NCI-H774 (cell line): ENCODE measurements around the gene ALDOA.

Experiments
- DNase-seq: peaks from one replicate; lab custom pipeline; 2025; lab: John Stamatoyannopoulos, UW

Gene ALDOA

GRCh38 chr16:30041841-30042240 lies 23.7 kb upstream of the ALDOA start:
- DNase-seq = no peak

- no peak for DNase-seq
Observed at GRCh38 chr16:30046178-30046577, 19.4 kb upstream of the ALDOA start.

GRCh38 chr16:30046588-30046987 lies 19.0 kb upstream of the ALDOA start:
- no peak for DNase-seq

DNA sequence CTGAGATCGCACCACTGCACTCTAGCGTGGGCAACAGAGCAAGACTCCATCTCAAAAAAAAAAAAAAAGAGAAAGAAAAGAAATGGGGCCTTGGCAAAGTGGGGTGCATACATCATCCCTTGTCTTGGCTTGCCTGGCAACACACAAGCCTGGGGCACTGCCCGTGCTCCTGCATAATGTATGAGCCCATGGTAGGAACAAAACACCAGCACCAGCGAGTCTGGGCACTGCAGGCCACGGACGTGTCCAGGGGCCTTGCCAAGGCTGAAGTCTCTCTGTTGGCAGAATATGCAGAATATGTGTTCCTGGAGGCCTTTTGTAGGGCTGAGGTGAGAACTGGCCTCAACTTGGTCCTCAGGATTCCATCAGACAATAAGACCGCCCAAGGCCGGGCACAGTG lies 15.7 kb upstream of the ALDOA start:
- no peak for DNase-seq

DNA sequence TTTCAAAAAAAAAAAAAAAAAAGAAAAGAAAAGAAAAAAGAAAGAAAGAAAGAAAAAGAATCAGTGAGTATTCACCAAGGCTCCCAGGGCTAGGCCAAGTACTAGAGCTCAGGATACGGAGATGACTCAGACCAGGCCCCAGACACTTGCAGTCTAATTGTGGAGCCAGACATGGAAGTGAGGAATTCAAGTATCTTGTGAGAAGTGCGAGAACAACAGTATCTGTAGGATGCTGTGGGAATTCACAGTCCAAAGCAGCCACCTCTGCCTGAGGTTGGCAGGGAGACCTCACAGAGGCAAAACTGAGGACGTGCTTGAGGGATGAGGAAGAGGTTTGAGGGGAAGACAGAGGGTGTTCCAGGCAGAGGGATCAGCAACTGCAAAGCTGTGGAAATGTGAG lies 14.0 kb upstream of the ALDOA start:
- no peak for DNase-seq

- DNase-seq = peak; percentile 90
Observed at GRCh38 chr16:30052671-30053372, 12.7 kb upstream of the ALDOA start.

- DNase-seq = no peak
Observed at GRCh38 chr16:30053376-30054015, 12.1 kb upstream of the ALDOA start.

DNA sequence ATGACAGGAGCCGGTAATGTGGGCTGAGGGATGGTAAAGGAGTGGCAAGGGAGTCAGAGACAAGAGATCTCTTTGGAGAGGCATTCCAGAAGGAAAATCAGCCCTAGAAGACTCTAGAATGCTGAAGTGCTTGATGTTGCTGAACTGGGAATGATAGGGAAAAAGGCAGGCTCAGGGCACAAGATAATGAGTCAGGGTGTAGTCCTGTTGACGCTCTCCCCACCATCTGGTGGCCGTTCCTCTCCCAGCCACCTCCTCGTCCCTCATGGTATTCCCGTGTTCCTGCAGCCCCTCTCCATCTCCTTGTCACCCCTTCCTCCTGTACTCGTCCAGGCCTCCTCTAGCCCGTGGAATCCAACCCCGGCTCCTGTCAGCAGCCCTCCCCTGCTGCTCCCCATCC lies 11.1 kb upstream of the ALDOA start:
- no peak for DNase-seq

DNA sequence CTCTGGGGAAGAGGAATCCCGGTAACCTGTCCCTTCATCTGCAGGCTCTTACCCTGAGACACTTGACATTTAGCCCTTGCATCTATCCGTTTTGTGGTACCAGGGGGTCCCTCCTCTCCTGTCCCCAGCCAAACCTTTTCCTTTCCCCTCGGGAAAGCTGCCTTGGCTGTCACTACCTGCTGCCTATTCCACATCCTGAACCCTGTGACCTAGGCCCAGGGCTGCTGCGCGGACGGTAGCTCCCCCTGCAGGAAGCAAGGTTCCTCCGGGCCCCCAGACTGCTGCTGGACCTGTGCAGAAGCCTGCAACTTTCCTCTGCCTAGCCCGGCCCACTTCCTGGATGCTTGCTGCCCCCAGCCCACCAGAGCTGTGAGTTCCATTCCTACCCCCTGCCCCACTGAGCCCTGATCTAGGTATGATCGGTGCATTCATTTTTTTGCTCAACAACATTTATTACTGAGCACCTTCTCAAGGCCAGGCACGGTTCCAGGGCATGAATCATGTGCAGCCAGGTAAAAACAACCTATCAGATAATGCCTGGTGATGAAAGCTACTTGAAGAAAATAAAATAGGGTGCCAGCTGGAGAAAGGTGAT lies 10.5 kb upstream of the ALDOA start:
- no peak for DNase-seq

- DNase-seq = no peak
Observed at GRCh38 chr16:30060346-30060745, 5.2 kb upstream of the ALDOA start.

DNA sequence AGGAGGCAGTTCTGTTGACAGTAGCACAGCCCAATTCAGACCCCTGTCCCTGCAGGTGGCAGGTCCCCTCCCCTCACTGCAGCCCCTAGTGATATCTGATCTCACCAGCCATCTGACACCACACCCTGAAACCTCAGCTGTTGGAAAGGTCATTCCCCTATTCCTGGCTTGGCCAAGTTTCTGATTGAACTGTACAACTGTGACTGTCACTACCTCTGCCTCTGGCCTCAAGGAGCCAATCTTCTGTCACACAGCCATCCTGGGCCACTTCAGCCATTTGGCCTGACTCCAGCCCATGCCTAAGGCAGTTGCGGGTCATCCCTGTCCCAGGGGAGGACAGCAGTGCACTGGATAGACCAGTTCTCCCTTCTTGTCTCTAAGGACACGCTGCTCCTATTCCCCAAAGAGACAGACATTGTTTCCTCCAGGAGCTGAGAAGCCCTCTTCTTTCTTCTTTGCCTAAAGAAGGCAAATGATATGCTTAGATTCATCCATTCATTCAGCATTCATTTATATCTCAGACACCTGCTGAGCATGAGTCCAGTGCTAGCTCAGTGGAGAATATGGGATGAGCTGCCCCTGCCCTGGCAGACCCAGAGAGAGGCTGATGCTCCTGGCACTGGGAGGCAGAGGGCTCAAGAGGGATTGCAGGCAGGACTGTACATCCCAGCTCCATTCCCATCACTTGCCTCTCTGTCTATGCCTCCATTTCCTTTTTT lies 4.6 kb upstream of the ALDOA start:
- no peak for DNase-seq

DNA sequence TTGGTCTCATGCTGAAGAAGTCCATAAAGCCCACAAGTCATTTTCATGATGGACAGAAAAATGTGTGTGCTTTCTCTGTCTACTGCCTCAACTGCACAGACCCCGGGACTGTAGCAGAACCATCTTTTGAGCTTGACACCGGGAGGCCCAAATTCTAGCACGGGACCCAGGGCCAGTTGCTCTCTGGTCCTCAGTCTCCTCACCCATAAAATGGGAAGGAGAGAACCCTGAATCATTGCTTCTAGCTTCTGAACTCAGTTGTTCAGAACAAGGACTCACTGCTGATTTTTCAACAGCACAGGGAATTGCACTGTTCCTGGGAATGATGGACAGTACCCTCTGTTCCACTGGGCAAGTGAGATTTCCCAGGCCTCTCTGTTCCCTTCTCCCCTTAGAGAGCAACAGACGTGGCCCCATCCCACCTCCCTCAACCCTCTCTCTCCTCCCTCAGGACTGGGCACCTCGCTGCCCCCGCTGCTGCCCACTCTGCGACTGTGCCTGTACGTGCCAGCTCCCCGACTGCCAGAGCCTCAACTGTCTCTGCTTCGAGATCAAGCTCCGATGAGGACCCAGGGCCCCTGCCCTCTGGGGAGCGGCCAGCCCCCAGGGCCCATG lies 2.2 kb upstream of the ALDOA start:
- no peak for DNase-seq

- peak; percentile 57 for DNase-seq
Observed at GRCh38 chr16:30063893-30064728, 1.4 kb upstream of the ALDOA start.

- no peak for DNase-seq
Observed at GRCh38 chr16:30064729-30065101, 845 bp upstream of the ALDOA start.

DNA sequence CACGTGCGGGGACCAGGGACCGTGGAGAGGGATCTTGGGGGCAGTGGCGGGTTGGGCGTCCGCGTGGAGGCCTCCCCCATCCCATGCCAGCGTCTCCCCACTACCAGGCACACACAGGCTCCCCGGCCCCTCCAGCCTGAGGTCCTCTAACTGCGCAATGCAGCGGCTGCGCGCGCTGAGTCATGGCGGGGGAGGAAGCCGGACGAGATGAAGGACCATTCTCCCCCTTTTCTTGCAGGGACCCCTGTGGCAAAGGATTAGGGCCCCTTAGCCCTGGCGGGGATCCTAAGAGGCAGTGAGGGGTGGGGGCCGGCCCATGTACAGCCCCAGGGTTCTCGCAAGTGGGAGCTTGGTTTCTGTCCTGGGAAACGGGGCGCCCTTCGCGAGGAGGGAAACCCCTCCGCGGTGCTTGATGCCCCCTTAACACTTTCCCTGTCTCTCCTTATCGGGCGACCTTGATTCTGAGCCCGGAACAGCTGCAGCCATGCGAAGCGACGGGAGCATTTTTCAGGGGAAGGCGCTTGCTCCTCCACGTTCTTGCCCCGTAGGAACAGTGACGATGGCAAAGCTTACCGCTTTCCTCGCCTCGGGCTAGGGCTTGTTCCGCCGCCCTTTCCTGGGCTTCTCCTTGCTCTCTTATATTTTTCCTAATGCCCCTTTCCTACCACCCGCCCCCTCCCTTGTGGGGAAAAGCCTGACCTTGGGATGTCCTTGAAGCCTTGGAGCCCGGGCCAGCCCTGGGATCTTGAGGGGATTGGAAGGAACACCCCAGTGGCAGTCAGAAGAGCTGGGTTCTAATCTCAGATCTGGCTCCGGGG lies 592 bp downstream of the ALDOA start:
- DNase-seq = no peak

GRCh38 chr16:30066761-30067583 lies 1.4 kb downstream of the ALDOA start:
- DNase-seq = no peak

- no peak for DNase-seq
Observed at GRCh38 chr16:30067584-30067916, 2.0 kb downstream of the ALDOA start.

DNA sequence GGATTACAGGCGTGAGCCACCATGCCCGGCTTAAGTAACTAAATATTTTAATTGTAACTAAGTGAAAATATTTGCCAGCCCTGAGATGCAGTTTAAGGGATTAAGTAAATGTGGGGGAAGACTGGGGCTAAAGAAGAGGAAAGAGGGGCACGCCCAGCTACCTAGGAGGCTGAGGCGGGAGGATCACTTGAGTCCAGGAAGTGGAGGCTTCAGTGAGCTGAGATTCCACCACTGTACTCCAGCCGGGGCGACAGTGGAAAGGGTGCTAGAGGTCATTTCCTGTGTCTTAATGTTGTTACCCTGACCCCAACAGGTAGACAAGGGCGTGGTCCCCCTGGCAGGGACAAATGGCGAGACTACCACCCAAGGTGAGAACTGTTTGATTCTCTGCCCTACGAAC lies 2.8 kb downstream of the ALDOA start:
- DNase-seq = no peak

GRCh38 chr16:30068750-30069610 lies 3.4 kb downstream of the ALDOA start:
- DNase-seq = no peak
